Large intestine (tissue), 3 donors: ENCODE data around the gene MTA1. TPM values are rescaled to one million over a fixed set of nuclear protein-coding genes. Genes with fewer than 3 reads are reported as not detected.

Source experiments
- DNase-seq, 2 donors: peaks; one replicate each; pipeline versions ENCODE4 v3.0.0 to v3.0.0-alpha.2; 2013
- H3K27ac ChIP-seq: one replicate; pipeline ENCODE4 v1.5.1; 2013; ENCODE audit warnings: low read length
- H3K27me3 ChIP-seq: 2 replicates; pipeline ENCODE4 v1.6.1; 2013; ENCODE audit warnings: low read length; ENCODE audit not compliant: control insufficient read depth, insufficient read depth
- H3K36me3 ChIP-seq: 2 replicates; pipeline ENCODE4 v1.6.1; 2013; ENCODE audit warnings: low read length; ENCODE audit not compliant: control insufficient read depth, insufficient read depth
- H3K4me1 ChIP-seq: one replicate; pipeline ENCODE4 v1.6.1; 2013; ENCODE audit warnings: low read length; ENCODE audit not compliant: control insufficient read depth, insufficient read depth
- H3K4me3 ChIP-seq: one replicate; pipeline ENCODE4 v1.5.1; 2013; ENCODE audit warnings: low read length
- H3K9me3 ChIP-seq: one replicate; pipeline ENCODE4 v1.6.1; 2013; ENCODE audit warnings: mild to moderate bottlenecking, low read depth, low read length, moderate library complexity; ENCODE audit not compliant: control insufficient read depth
- WGBS: methylation state at CpG from one replicate; pipeline ENCODE4 v1.1.5; 2013; ENCODE audit warnings: low lambda C conversion rate; ENCODE audit not compliant: insufficient coverage; 5-methylcytosine and 5-hydroxymethylcytosine counted together
- polyA plus RNA-seq: library from polyadenylated mRNA; unstranded; fragments of 120-200 nt; gene quantifications from one replicate; pipeline ENCODE4 v1.2.1, GENCODE V29; 2013

Gene MTA1
- polyA plus RNA-seq, 1 donor: 109 TPM

GRCh38 chr14:105455766-105456660 lies 36.4 kb downstream of the MTA1 start:
- Histone ChIP-seq H3K27ac (peak overlapping the region; percentile 59), H3K4me1 (peaks cover 4% of the 10 kb centered on the region), H3K27me3 (no peaks in the 10 kb centered on the region), H3K36me3 (peaks cover 67% of the 10 kb centered on the region), H3K9me3 (no peaks in the 10 kb centered on the region), H3K4me3 (no peak overlapping the region)
- WGBS: no CpG with 5 or more reads among the region's 22 CpGs
- peak; percentile 64 to 78 for DNase-seq

GRCh38 chr14:105456736-105457617 lies 37.4 kb downstream of the MTA1 start:
- H3K36me3 ChIP-seq: peaks cover 66% of the 10 kb centered on the region
- no peak for DNase-seq

GRCh38 chr14:105458010-105458409 lies 38.4 kb downstream of the MTA1 start:
- Histone ChIP-seq H3K36me3 (peaks cover 59% of the 10 kb centered on the region), H3K27me3 (no peaks in the 10 kb centered on the region), H3K4me1 (peaks cover 4% of the 10 kb centered on the region), H3K9me3 (no peaks in the 10 kb centered on the region), H3K4me3 (no peak overlapping the region), H3K27ac (no peak overlapping the region)
- WGBS: no CpG with 5 or more reads among the region's 18 CpGs
- DNase-seq: no peak

More at GRCh38 chr14:105456736-105457617, 37.4 kb downstream of the MTA1 start:
- H3K27ac ChIP-seq: no peak overlapping the region
- WGBS: no CpG with 5 or more reads among the region's 22 CpGs
- no peaks in the 10 kb centered on the region for H3K27me3 ChIP-seq
- H3K4me1 ChIP-seq: peaks cover 4% of the 10 kb centered on the region
- no peak overlapping the region for H3K4me3 ChIP-seq
- H3K9me3 ChIP-seq: no peaks in the 10 kb centered on the region

GRCh38 chr14:105458571-105458970 lies 38.9 kb downstream of the MTA1 start:
- Histone ChIP-seq H3K27me3 (no peaks in the 10 kb centered on the region), H3K4me3 (no peak overlapping the region), H3K9me3 (no peaks in the 10 kb centered on the region), H3K4me1 (peaks cover 4% of the 10 kb centered on the region), H3K27ac (no peak overlapping the region), H3K36me3 (peaks cover 61% of the 10 kb centered on the region)
- no peak for DNase-seq
- no CpG with 5 or more reads among the region's 14 CpGs for WGBS

- Histone ChIP-seq H3K27ac (no peak overlapping the region), H3K4me1 (peaks cover 4% of the 10 kb centered on the region), H3K36me3 (peaks cover 61% of the 10 kb centered on the region), H3K9me3 (no peaks in the 10 kb centered on the region), H3K4me3 (no peak overlapping the region), H3K27me3 (no peaks in the 10 kb centered on the region)
- DNase-seq: no peak
- no CpG with 5 or more reads among the region's 17 CpGs for WGBS
Measured at GRCh38 chr14:105460116-105460515, 40.5 kb downstream of the MTA1 start.

- Histone ChIP-seq H3K27ac (no peak overlapping the region), H3K36me3 (peaks cover 60% of the 10 kb centered on the region)
Measured at GRCh38 chr14:105460616-105461015, 41.0 kb downstream of the MTA1 start.

GRCh38 chr14:105461903-105462302 lies 42.3 kb downstream of the MTA1 start:
- no CpG with 5 or more reads among the region's 18 CpGs for WGBS
- no peaks in the 10 kb centered on the region for H3K9me3 ChIP-seq
- peaks cover 52% of the 10 kb centered on the region for H3K36me3 ChIP-seq
- no peak overlapping the region for H3K27ac ChIP-seq
- H3K27me3 ChIP-seq: no peaks in the 10 kb centered on the region
- no peak overlapping the region for H3K4me3 ChIP-seq
- no peak for DNase-seq
- H3K4me1 ChIP-seq: no peaks in the 10 kb centered on the region

More at GRCh38 chr14:105460616-105461015, 41.0 kb downstream of the MTA1 start:
- Histone ChIP-seq H3K9me3 (no peaks in the 10 kb centered on the region), H3K4me1 (peaks cover 3% of the 10 kb centered on the region), H3K27me3 (no peaks in the 10 kb centered on the region), H3K4me3 (no peak overlapping the region)
- DNase-seq: no peak
- WGBS: no CpG with 5 or more reads among the region's 17 CpGs

- no peaks in the 10 kb centered on the region for H3K27me3 ChIP-seq
- no peak for DNase-seq
- H3K9me3 ChIP-seq: no peaks in the 10 kb centered on the region
- no peak overlapping the region for H3K27ac ChIP-seq
- H3K4me1 ChIP-seq: no peaks in the 10 kb centered on the region
- H3K4me3 ChIP-seq: no peak overlapping the region
- 100% methylated on average over 2 of the region's 33 CpGs for WGBS
- H3K36me3 ChIP-seq: peaks cover 62% of the 10 kb centered on the region
Measured at GRCh38 chr14:105464501-105464900, 44.9 kb downstream of the MTA1 start.

- no peak for DNase-seq
- H3K9me3 ChIP-seq: no peaks in the 10 kb centered on the region
- no peak overlapping the region for H3K27ac ChIP-seq
- WGBS: no CpG with 5 or more reads among the region's 20 CpGs
- H3K36me3 ChIP-seq: peaks cover 65% of the 10 kb centered on the region
- no peaks in the 10 kb centered on the region for H3K27me3 ChIP-seq
- no peaks in the 10 kb centered on the region for H3K4me1 ChIP-seq
- no peak overlapping the region for H3K4me3 ChIP-seq
Measured at GRCh38 chr14:105465209-105466031, 45.8 kb downstream of the MTA1 start.
